HEK293 (cell line): ENCODE measurements around the gene B4GALT2.

Experiments used
- BCL11A ChIP-seq: fragments of 450-650 bp; formaldehyde crosslinking; IDR thresholded peaks from 2 replicates; pipeline ENCODE4 v1.5.1; 2016; ENCODE audit warnings: low read depth, missing biosample characterization, missing genetic modification characterization
- OSR2 ChIP-seq: fragments of 450-650 bp; formaldehyde crosslinking; IDR thresholded peaks from 2 replicates; pipeline ENCODE4 v1.5.1; 2016; ENCODE audit warnings: missing biosample characterization, missing genetic modification characterization
- PRDM4 ChIP-seq: fragments of 450-650 bp; formaldehyde crosslinking; IDR thresholded peaks from 2 replicates; pipeline ENCODE4 v1.5.1; 2017; ENCODE audit warnings: missing biosample characterization, missing genetic modification characterization
- ZBTB1 ChIP-seq: fragments of 450-650 bp; formaldehyde crosslinking; IDR thresholded peaks from 2 replicates; pipeline ENCODE4 v1.5.1; 2016; ENCODE audit warnings: missing biosample characterization, missing genetic modification characterization
- ZBTB7A ChIP-seq: fragments of 450-650 bp; formaldehyde crosslinking; IDR thresholded peaks from 2 replicates; pipeline ENCODE4 v1.5.1; 2016; ENCODE audit warnings: low read depth, missing biosample characterization, missing genetic modification characterization
- ZNF10 ChIP-seq: fragments of 450-650 bp; formaldehyde crosslinking; IDR thresholded peaks from 2 replicates; pipeline ENCODE4 v1.5.1; 2017; ENCODE audit warnings: missing biosample characterization, missing genetic modification characterization
- ZNF112 ChIP-seq: fragments of 450-650 bp; formaldehyde crosslinking; IDR thresholded peaks from 2 replicates; pipeline ENCODE4 v1.5.0; 2017; ENCODE audit warnings: missing biosample characterization, missing genetic modification characterization
- ZNF148 ChIP-seq: fragments of 450-650 bp; formaldehyde crosslinking; IDR thresholded peaks from 2 replicates; pipeline ENCODE4 v1.5.0; 2017; ENCODE audit warnings: missing biosample characterization, missing genetic modification characterization, borderline replicate concordance
- ZNF157 ChIP-seq: fragments of 450-650 bp; formaldehyde crosslinking; IDR thresholded peaks from 2 replicates; pipeline ENCODE4 v1.5.1; 2016; ENCODE audit warnings: missing biosample characterization, missing genetic modification characterization
- ZNF184 ChIP-seq: fragments of 450-650 bp; IDR thresholded peaks from 2 replicates; pipeline ENCODE4 v1.5.1; 2018; ENCODE audit warnings: missing biosample characterization, mild to moderate bottlenecking, missing genetic modification characterization
- ZNF280C ChIP-seq: fragments of 450-650 bp; formaldehyde crosslinking; IDR thresholded peaks from 2 replicates; pipeline ENCODE4 v1.5.1; 2016; ENCODE audit warnings: missing biosample characterization, missing genetic modification characterization
- ZNF311 ChIP-seq: fragments of 450-650 bp; formaldehyde crosslinking; IDR thresholded peaks from 2 replicates; pipeline ENCODE4 v1.5.1; 2017; ENCODE audit warnings: missing biosample characterization, missing genetic modification characterization, borderline replicate concordance
- ZNF350 ChIP-seq: fragments of 450-650 bp; formaldehyde crosslinking; IDR thresholded peaks from 2 replicates; pipeline ENCODE4 v1.5.0; 2017; ENCODE audit warnings: missing biosample characterization, mild to moderate bottlenecking, missing genetic modification characterization
- ZNF423 ChIP-seq: fragments of 450-650 bp; formaldehyde crosslinking; IDR thresholded peaks from 2 replicates; pipeline ENCODE4 v1.5.1; 2016; ENCODE audit warnings: missing biosample characterization, missing genetic modification characterization
- ZNF449 ChIP-seq: fragments of 450-650 bp; formaldehyde crosslinking; IDR thresholded peaks from 2 replicates; pipeline ENCODE4 v1.5.1; 2017; ENCODE audit warnings: missing biosample characterization, mild to moderate bottlenecking, missing genetic modification characterization, moderate library complexity
- ZNF473 ChIP-seq: fragments of 450-650 bp; formaldehyde crosslinking; IDR thresholded peaks from 2 replicates; pipeline ENCODE4 v1.5.1; 2017; ENCODE audit warnings: missing biosample characterization, missing genetic modification characterization
- ZNF521 ChIP-seq: fragments of 450-650 bp; formaldehyde crosslinking; IDR thresholded peaks from 2 replicates; pipeline ENCODE4 v1.5.1; 2017; ENCODE audit warnings: missing biosample characterization, mild to moderate bottlenecking, missing genetic modification characterization
- ZNF544 ChIP-seq: fragments of 450-650 bp; formaldehyde crosslinking; IDR thresholded peaks from 2 replicates; pipeline ENCODE4 v1.5.0; 2017; ENCODE audit warnings: missing biosample characterization, missing genetic modification characterization
- ZNF621 ChIP-seq: fragments of 450-650 bp; formaldehyde crosslinking; IDR thresholded peaks from 2 replicates; pipeline ENCODE4 v1.5.1; 2017; ENCODE audit warnings: missing biosample characterization, missing genetic modification characterization
- ZNF639 ChIP-seq: fragments of 450-650 bp; formaldehyde crosslinking; IDR thresholded peaks from 2 replicates; pipeline ENCODE4 v1.5.1; 2016; ENCODE audit warnings: missing biosample characterization, missing genetic modification characterization
- ZNF670 ChIP-seq: fragments of 450-650 bp; formaldehyde crosslinking; IDR thresholded peaks from 2 replicates; pipeline ENCODE4 v1.5.1; 2016; ENCODE audit warnings: missing biosample characterization, missing genetic modification characterization, low read depth
- TF ChIP-seq, protein P1 (sequence below): fragments of 450-650 bp; IDR thresholded peaks from 2 replicates; pipeline ENCODE4 v1.5.1; 2018; ENCODE audit warnings: missing biosample characterization, mild to moderate bottlenecking, missing genetic modification characterization
- TF ChIP-seq, protein P2 (sequence below): fragments of 450-650 bp; formaldehyde crosslinking; IDR thresholded peaks from 2 replicates; pipeline ENCODE4 v1.5.1; 2016; ENCODE audit warnings: missing biosample characterization, missing genetic modification characterization

Gene B4GALT2

DNA sequence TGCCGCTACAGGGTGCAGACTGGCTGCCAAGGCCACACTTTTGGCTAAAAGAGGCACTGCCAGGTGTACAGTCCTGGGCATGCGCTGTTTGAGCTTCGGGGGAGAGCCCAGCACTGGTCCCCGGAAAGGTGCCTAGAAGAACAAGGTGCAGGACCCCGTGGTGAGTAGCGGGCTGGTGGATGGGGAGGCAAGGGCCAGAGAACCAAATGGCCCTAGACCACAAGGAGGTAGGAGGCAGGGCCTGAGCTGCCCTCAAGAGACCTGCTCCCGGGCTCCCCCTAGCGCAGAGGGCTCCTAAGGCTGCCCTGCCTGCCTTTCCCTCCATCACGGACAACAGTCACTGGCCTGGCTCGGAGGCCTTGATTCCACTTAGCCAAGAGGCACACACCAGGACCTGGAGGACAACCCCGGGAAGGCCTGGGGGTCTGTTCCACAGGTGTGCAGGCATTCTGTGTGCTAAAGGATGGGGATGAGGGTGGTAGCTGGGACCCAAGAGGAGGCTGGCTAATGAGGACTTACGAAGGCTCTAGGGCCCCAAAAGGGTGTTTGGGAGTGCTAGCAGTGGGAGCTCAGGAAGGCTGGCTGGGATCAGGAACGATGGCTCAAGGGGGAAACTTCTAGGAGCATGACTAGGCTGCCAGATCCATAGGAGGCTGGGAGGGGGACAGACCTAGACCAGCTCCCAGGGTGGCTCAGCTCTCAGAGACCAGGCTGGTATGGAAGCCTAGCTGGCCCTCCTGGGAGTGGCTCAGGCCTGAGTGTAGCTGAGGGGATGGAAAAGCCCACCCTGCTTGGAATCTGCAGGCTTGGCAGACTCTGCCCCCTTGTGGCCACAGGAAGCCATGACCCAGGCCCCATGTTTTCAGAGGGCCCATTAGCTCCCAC lies 44.7 kb upstream of the B4GALT2 start (continued):
- no peak for TF ChIP-seq PRDM4 (tag by site-specific recombination)
- no peak for TF ChIP-seq ZNF449 (tag by site-specific recombination)
- no peak for TF ChIP-seq ZNF521 (tag by site-specific recombination)
- TF ChIP-seq ZNF148 (tag by site-specific recombination), result no peak; the same call in 1 of the 2 replicates
- 0 out of 2 replicates have a peak, but pooled peaks have one; percentile 12 for TF ChIP-seq BCL11A (tag by site-specific recombination)
- no peak for TF ChIP-seq OSR2 (tag by site-specific recombination)
- no peak for TF ChIP-seq ZNF473
- TF ChIP-seq ZNF350 (tag by site-specific recombination), result no peak
- no peak for TF ChIP-seq ZNF280C (tag by site-specific recombination)
- TF ChIP-seq ZNF311 (tag by site-specific recombination), result no peak
- no peak for TF ChIP-seq ZNF639 (tag by site-specific recombination)
- TF ChIP-seq ZNF157 (tag by site-specific recombination), result no peak
- TF ChIP-seq ZNF112 (tag by site-specific recombination), result no peak
- no peak for TF ChIP-seq ZBTB1 (tag by site-specific recombination)
- TF ChIP-seq ZNF184 (tag by site-specific recombination), result no peak
- no peak; the same call in 1 of the 2 replicates for TF ChIP-seq ZBTB7A (tag by site-specific recombination)
- TF ChIP-seq, protein P1, sequence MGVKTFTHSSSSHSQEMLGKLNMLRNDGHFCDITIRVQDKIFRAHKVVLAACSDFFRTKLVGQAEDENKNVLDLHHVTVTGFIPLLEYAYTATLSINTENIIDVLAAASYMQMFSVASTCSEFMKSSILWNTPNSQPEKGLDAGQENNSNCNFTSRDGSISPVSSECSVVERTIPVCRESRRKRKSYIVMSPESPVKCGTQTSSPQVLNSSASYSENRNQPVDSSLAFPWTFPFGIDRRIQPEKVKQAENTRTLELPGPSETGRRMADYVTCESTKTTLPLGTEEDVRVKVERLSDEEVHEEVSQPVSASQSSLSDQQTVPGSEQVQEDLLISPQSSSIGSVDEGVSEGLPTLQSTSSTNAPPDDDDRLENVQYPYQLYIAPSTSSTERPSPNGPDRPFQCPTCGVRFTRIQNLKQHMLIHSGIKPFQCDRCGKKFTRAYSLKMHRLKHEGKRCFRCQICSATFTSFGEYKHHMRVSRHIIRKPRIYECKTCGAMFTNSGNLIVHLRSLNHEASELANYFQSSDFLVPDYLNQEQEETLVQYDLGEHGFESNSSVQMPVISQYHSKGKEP (tag by site-specific recombination), result no peak
- no peak for TF ChIP-seq ZNF544 (tag by site-specific recombination)
- TF ChIP-seq ZNF10 (tag by site-specific recombination), result no peak
- no peak for TF ChIP-seq ZNF621
- TF ChIP-seq, protein P2, sequence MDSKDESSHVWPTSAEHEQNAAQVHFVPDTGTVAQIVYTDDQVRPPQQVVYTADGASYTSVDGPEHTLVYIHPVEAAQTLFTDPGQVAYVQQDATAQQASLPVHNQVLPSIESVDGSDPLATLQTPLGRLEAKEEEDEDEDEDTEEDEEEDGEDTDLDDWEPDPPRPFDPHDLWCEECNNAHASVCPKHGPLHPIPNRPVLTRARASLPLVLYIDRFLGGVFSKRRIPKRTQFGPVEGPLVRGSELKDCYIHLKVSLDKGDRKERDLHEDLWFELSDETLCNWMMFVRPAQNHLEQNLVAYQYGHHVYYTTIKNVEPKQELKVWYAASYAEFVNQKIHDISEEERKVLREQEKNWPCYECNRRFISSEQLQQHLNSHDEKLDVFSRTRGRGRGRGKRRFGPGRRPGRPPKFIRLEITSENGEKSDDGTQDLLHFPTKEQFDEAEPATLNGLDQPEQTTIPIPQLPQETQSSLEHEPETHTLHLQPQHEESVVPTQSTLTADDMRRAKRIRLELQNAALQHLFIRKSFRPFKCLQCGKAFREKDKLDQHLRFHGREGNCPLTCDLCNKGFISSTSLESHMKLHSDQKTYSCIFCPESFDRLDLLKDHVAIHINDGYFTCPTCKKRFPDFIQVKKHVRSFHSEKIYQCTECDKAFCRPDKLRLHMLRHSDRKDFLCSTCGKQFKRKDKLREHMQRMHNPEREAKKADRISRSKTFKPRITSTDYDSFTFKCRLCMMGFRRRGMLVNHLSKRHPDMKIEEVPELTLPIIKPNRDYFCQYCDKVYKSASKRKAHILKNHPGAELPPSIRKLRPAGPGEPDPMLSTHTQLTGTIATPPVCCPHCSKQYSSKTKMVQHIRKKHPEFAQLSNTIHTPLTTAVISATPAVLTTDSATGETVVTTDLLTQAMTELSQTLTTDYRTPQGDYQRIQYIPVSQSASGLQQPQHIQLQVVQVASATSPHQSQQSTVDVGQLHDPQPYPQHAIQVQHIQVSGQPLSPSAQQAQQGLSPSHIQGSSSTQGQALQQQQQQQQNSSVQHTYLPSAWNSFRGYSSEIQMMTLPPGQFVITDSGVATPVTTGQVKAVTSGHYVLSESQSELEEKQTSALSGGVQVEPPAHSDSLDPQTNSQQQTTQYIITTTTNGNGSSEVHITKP (tag by site-specific recombination), result peak; percentile 88
- no peak for TF ChIP-seq ZNF423 (tag by site-specific recombination)
- TF ChIP-seq ZNF670 (tag by site-specific recombination), result no peak
